ENCODE data around the gene NBAS.

DNA sequence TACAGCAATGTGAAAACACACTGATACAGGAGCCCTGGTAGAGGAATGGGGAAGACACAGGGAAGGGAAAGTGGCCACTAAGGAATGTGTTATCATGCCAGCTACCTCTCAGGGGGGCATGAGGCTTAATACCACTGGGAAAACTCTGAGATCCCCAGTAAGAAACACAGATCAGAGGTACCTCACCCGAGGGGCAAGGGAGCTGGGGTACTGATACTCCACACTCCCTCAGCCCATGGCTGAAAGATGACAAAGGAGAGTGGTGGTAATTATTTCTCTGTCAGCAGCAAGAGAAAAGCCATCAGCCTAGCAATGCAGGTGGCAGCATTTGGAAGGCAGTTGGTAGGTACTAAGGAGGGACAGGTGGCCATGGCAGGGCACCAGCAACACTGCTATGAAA is 434.8 kb downstream of the NBAS start:
- TF ChIP-seq, protein P1, sequence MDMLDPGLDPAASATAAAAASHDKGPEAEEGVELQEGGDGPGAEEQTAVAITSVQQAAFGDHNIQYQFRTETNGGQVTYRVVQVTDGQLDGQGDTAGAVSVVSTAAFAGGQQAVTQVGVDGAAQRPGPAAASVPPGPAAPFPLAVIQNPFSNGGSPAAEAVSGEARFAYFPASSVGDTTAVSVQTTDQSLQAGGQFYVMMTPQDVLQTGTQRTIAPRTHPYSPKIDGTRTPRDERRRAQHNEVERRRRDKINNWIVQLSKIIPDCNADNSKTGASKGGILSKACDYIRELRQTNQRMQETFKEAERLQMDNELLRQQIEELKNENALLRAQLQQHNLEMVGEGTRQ (IDR thresholded peaks at IDR 0.05; ENCODE audit: borderline replicate concordance, low read depth, low read length), result no peak
- no peak for TF ChIP-seq CHD1 (IDR thresholded peaks at IDR 0.05; ENCODE audit: low read depth, low read length)
- TF ChIP-seq BCL11A (IDR thresholded peaks at IDR 0.05; ENCODE audit: low read depth, low read length), result no peak
- TF ChIP-seq, protein P2, sequence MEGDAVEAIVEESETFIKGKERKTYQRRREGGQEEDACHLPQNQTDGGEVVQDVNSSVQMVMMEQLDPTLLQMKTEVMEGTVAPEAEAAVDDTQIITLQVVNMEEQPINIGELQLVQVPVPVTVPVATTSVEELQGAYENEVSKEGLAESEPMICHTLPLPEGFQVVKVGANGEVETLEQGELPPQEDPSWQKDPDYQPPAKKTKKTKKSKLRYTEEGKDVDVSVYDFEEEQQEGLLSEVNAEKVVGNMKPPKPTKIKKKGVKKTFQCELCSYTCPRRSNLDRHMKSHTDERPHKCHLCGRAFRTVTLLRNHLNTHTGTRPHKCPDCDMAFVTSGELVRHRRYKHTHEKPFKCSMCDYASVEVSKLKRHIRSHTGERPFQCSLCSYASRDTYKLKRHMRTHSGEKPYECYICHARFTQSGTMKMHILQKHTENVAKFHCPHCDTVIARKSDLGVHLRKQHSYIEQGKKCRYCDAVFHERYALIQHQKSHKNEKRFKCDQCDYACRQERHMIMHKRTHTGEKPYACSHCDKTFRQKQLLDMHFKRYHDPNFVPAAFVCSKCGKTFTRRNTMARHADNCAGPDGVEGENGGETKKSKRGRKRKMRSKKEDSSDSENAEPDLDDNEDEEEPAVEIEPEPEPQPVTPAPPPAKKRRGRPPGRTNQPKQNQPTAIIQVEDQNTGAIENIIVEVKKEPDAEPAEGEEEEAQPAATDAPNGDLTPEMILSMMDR (IDR thresholded peaks at IDR 0.05 in 2 of 3, conservative IDR thresholded peaks at IDR 0.05 in 1 of 3; ENCODE audit: control insufficient read depth in 2 of 3, extremely low read depth in 1 of 3, insufficient read depth in 1 of 3, low read depth in 3 of 3, low read length in 3 of 3), result no peak
- TF ChIP-seq SREBF1 (IDR thresholded peaks at IDR 0.05; ENCODE audit: low read length), result no peak
- no peak for TF ChIP-seq EGR1 (IDR thresholded peaks at IDR 0.05; ENCODE audit: borderline replicate concordance in 1 of 2, low read depth in 2 of 2, low read length in 2 of 2)
- TF ChIP-seq POLR2A (IDR thresholded peaks at IDR 0.05; ENCODE audit: low read depth, low read length), result no peak
- TF ChIP-seq, protein P3, sequence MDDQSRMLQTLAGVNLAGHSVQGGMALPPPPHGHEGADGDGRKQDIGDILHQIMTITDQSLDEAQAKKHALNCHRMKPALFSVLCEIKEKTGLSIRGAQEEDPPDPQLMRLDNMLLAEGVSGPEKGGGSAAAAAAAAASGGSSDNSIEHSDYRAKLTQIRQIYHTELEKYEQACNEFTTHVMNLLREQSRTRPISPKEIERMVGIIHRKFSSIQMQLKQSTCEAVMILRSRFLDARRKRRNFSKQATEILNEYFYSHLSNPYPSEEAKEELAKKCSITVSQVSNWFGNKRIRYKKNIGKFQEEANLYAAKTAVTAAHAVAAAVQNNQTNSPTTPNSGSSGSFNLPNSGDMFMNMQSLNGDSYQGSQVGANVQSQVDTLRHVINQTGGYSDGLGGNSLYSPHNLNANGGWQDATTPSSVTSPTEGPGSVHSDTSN (IDR thresholded peaks at IDR 0.05; ENCODE audit: insufficient replicate concordance, low read depth, low read length), result no peak
- TF ChIP-seq MXI1 (IDR thresholded peaks at IDR 0.05; ENCODE audit: low read depth, low read length), result no peak
- no peak for TF ChIP-seq TCF7 (IDR thresholded peaks at IDR 0.05; ENCODE audit: borderline replicate concordance)
- no peak for TF ChIP-seq TCF12 (IDR thresholded peaks at IDR 0.05; ENCODE audit: low read depth, low read length)
- no peak for TF ChIP-seq POLR2AphosphoS5 (IDR thresholded peaks at IDR 0.05; ENCODE audit: low read length)
- TF ChIP-seq EZH2 (IDR thresholded peaks at IDR 0.05; ENCODE audit: borderline replicate concordance, control insufficient read depth, low read depth, low read length), result no peak
- TF ChIP-seq, protein P4, sequence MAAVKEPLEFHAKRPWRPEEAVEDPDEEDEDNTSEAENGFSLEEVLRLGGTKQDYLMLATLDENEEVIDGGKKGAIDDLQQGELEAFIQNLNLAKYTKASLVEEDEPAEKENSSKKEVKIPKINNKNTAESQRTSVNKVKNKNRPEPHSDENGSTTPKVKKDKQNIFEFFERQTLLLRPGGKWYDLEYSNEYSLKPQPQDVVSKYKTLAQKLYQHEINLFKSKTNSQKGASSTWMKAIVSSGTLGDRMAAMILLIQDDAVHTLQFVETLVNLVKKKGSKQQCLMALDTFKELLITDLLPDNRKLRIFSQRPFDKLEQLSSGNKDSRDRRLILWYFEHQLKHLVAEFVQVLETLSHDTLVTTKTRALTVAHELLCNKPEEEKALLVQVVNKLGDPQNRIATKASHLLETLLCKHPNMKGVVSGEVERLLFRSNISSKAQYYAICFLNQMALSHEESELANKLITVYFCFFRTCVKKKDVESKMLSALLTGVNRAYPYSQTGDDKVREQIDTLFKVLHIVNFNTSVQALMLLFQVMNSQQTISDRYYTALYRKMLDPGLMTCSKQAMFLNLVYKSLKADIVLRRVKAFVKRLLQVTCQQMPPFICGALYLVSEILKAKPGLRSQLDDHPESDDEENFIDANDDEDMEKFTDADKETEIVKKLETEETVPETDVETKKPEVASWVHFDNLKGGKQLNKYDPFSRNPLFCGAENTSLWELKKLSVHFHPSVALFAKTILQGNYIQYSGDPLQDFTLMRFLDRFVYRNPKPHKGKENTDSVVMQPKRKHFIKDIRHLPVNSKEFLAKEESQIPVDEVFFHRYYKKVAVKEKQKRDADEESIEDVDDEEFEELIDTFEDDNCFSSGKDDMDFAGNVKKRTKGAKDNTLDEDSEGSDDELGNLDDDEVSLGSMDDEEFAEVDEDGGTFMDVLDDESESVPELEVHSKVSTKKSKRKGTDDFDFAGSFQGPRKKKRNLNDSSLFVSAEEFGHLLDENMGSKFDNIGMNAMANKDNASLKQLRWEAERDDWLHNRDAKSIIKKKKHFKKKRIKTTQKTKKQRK (IDR thresholded peaks at IDR 0.05; ENCODE audit: low read depth, low read length), result no peak

All from GM12878 (cell line).